Measurements from ENCODE around the gene RPP25L. TPM values are rescaled to one million over a fixed set of nuclear protein-coding genes. Genes with fewer than 3 reads are reported as not detected.

Gene RPP25L
- total and polyA plus RNA-seq, 9 of the 15 experiments (the other 6 are each of a cell fraction or from before 2014, with no cell fraction given), result 16.3 to 43.7 (median 29.0) TPM

DNA sequence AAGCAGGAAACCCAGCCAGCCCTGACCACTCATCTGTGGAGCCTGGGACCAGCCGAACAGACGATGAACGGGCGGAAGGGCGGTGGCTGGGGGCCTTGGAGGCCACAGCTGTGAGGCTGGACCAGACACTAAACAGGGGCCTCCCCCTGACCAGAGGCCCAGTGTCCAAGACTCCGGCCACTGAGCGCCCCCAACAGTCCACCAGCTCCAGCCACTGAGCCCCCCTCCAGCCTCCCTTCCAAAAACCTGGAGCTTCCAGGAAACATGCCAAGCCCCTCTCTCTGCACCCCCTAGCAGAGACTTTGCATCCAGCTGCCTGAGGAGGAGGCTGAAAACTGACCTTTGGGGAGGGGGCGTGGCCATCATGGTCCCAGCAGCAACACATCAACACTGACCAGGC, 45.6 kb downstream of the RPP25L start (continued):
- no peak for TF ChIP-seq SNRNP70 (optimal IDR thresholded peaks at IDR 0.05; ENCODE audit: low read depth, low read length)
- TF ChIP-seq, protein P1, sequence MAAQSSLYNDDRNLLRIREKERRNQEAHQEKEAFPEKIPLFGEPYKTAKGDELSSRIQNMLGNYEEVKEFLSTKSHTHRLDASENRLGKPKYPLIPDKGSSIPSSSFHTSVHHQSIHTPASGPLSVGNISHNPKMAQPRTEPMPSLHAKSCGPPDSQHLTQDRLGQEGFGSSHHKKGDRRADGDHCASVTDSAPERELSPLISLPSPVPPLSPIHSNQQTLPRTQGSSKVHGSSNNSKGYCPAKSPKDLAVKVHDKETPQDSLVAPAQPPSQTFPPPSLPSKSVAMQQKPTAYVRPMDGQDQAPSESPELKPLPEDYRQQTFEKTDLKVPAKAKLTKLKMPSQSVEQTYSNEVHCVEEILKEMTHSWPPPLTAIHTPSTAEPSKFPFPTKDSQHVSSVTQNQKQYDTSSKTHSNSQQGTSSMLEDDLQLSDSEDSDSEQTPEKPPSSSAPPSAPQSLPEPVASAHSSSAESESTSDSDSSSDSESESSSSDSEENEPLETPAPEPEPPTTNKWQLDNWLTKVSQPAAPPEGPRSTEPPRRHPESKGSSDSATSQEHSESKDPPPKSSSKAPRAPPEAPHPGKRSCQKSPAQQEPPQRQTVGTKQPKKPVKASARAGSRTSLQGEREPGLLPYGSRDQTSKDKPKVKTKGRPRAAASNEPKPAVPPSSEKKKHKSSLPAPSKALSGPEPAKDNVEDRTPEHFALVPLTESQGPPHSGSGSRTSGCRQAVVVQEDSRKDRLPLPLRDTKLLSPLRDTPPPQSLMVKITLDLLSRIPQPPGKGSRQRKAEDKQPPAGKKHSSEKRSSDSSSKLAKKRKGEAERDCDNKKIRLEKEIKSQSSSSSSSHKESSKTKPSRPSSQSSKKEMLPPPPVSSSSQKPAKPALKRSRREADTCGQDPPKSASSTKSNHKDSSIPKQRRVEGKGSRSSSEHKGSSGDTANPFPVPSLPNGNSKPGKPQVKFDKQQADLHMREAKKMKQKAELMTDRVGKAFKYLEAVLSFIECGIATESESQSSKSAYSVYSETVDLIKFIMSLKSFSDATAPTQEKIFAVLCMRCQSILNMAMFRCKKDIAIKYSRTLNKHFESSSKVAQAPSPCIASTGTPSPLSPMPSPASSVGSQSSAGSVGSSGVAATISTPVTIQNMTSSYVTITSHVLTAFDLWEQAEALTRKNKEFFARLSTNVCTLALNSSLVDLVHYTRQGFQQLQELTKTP (IDR thresholded peaks at IDR 0.05; ENCODE audit: low read depth in 1 of 2, partially characterized antibody in 2 of 2), result no peak
- TF ChIP-seq, protein P2, sequence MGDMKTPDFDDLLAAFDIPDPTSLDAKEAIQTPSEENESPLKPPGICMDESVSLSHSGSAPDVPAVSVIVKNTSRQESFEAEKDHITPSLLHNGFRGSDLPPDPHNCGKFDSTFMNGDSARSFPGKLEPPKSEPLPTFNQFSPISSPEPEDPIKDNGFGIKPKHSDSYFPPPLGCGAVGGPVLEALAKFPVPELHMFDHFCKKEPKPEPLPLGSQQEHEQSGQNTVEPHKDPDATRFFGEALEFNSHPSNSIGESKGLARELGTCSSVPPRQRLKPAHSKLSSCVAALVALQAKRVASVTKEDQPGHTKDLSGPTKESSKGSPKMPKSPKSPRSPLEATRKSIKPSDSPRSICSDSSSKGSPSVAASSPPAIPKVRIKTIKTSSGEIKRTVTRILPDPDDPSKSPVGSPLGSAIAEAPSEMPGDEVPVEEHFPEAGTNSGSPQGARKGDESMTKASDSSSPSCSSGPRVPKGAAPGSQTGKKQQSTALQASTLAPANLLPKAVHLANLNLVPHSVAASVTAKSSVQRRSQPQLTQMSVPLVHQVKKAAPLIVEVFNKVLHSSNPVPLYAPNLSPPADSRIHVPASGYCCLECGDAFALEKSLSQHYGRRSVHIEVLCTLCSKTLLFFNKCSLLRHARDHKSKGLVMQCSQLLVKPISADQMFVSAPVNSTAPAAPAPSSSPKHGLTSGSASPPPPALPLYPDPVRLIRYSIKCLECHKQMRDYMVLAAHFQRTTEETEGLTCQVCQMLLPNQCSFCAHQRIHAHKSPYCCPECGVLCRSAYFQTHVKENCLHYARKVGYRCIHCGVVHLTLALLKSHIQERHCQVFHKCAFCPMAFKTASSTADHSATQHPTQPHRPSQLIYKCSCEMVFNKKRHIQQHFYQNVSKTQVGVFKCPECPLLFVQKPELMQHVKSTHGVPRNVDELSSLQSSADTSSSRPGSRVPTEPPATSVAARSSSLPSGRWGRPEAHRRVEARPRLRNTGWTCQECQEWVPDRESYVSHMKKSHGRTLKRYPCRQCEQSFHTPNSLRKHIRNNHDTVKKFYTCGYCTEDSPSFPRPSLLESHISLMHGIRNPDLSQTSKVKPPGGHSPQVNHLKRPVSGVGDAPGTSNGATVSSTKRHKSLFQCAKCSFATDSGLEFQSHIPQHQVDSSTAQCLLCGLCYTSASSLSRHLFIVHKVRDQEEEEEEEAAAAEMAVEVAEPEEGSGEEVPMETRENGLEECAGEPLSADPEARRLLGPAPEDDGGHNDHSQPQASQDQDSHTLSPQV (IDR thresholded peaks at IDR 0.05), result no peak
- TF ChIP-seq, protein P3, sequence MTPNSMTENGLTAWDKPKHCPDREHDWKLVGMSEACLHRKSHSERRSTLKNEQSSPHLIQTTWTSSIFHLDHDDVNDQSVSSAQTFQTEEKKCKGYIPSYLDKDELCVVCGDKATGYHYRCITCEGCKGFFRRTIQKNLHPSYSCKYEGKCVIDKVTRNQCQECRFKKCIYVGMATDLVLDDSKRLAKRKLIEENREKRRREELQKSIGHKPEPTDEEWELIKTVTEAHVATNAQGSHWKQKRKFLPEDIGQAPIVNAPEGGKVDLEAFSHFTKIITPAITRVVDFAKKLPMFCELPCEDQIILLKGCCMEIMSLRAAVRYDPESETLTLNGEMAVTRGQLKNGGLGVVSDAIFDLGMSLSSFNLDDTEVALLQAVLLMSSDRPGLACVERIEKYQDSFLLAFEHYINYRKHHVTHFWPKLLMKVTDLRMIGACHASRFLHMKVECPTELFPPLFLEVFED (CRISPR knock-in tag; conservative IDR thresholded peaks at IDR 0.05), result no peak
- TF ChIP-seq, protein P4, sequence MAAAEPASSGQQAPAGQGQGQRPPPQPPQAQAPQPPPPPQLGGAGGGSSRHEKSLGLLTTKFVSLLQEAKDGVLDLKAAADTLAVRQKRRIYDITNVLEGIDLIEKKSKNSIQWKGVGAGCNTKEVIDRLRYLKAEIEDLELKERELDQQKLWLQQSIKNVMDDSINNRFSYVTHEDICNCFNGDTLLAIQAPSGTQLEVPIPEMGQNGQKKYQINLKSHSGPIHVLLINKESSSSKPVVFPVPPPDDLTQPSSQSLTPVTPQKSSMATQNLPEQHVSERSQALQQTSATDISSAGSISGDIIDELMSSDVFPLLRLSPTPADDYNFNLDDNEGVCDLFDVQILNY (CRISPR knock-in tag; IDR thresholded peaks at IDR 0.05), result no peak
- TF ChIP-seq, protein P5, sequence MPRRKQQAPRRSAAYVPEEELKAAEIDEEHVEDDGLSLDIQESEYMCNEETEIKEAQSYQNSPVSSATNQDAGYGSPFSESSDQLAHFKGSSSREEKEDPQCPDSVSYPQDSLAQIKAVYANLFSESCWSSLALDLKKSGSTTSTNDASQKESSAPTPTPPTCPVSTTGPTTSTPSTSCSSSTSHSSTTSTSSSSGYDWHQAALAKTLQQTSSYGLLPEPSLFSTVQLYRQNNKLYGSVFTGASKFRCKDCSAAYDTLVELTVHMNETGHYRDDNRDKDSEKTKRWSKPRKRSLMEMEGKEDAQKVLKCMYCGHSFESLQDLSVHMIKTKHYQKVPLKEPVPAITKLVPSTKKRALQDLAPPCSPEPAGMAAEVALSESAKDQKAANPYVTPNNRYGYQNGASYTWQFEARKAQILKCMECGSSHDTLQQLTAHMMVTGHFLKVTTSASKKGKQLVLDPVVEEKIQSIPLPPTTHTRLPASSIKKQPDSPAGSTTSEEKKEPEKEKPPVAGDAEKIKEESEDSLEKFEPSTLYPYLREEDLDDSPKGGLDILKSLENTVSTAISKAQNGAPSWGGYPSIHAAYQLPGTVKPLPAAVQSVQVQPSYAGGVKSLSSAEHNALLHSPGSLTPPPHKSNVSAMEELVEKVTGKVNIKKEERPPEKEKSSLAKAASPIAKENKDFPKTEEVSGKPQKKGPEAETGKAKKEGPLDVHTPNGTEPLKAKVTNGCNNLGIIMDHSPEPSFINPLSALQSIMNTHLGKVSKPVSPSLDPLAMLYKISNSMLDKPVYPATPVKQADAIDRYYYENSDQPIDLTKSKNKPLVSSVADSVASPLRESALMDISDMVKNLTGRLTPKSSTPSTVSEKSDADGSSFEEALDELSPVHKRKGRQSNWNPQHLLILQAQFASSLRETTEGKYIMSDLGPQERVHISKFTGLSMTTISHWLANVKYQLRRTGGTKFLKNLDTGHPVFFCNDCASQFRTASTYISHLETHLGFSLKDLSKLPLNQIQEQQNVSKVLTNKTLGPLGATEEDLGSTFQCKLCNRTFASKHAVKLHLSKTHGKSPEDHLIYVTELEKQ (CRISPR knock-in tag; IDR thresholded peaks at IDR 0.05), result no peak
- TF ChIP-seq, protein P6, sequence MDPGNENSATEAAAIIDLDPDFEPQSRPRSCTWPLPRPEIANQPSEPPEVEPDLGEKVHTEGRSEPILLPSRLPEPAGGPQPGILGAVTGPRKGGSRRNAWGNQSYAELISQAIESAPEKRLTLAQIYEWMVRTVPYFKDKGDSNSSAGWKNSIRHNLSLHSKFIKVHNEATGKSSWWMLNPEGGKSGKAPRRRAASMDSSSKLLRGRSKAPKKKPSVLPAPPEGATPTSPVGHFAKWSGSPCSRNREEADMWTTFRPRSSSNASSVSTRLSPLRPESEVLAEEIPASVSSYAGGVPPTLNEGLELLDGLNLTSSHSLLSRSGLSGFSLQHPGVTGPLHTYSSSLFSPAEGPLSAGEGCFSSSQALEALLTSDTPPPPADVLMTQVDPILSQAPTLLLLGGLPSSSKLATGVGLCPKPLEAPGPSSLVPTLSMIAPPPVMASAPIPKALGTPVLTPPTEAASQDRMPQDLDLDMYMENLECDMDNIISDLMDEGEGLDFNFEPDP (CRISPR knock-in tag; IDR thresholded peaks at IDR 0.05), result no peak
- TF ChIP-seq TEAD1 (CRISPR knock-in tag; IDR thresholded peaks at IDR 0.05), result no peak
- TF ChIP-seq MAFG (tag; conservative IDR thresholded peaks at IDR 0.05), result no peak
- no peak for TF ChIP-seq MYBL2 (IDR thresholded peaks at IDR 0.05; ENCODE audit: low read depth)
- no peak for TF ChIP-seq MYBL2 (CRISPR knock-in tag; IDR thresholded peaks at IDR 0.05; ENCODE audit: borderline replicate concordance)
- no peak for TF ChIP-seq ZNF239 (CRISPR knock-in tag; IDR thresholded peaks at IDR 0.05)

Data from K562 (cell line).